ENCODE data around the gene CDC14A. TPM values are rescaled to one million over a fixed set of nuclear protein-coding genes. Genes with fewer than 3 reads are reported as not detected.

The CDC14A gene
- total RNA-seq, 1 donor from 2014 or later, result 2.3 TPM

GRCh38 chr1:100502052-100502792, 149.9 kb downstream of the CDC14A start:
- TF ChIP-seq CTCF (IDR thresholded peaks at IDR 0.05), result no peak
- no peak overlapping the region for H3K27ac Mint-ChIP-seq (ENCODE audit: unreplicated experiment)
- H3K4me1 Mint-ChIP-seq (ENCODE audit: low read depth), result peaks cover 5% of the 10 kb centered on the region
- H3K4me3 Mint-ChIP-seq (ENCODE audit: unreplicated experiment), result no peak overlapping the region
- DNase-seq (ENCODE audit: low spot score), result no peak
- H3K27me3 Mint-ChIP-seq (ENCODE audit: low read depth), result no peaks in the 10 kb centered on the region
- H3K36me3 Mint-ChIP-seq (ENCODE audit: low read depth), result peaks cover 4% of the 10 kb centered on the region
- H3K9me3 Mint-ChIP-seq (ENCODE audit: low read depth), result no peaks in the 10 kb centered on the region

GRCh38 chr1:100506217-100506616, 153.9 kb downstream of the CDC14A start:
- H3K4me3 Mint-ChIP-seq (ENCODE audit: unreplicated experiment), result no peak overlapping the region
- DNase-seq (ENCODE audit: low spot score), result no peak
- H3K9me3 Mint-ChIP-seq (ENCODE audit: low read depth), result no peaks in the 10 kb centered on the region
- H3K27ac Mint-ChIP-seq (ENCODE audit: unreplicated experiment), result no peak overlapping the region
- no peaks in the 10 kb centered on the region for H3K36me3 Mint-ChIP-seq (ENCODE audit: low read depth)
- TF ChIP-seq CTCF (IDR thresholded peaks at IDR 0.05), result no peak
- no peaks in the 10 kb centered on the region for H3K27me3 Mint-ChIP-seq (ENCODE audit: low read depth)
- no peaks in the 10 kb centered on the region for H3K4me1 Mint-ChIP-seq (ENCODE audit: low read depth)

- Mint-ChIP-seq H3K36me3 (ENCODE audit: low read depth) (no peaks in the 10 kb centered on the region), H3K27ac (ENCODE audit: unreplicated experiment) (no peak overlapping the region), H3K4me3 (ENCODE audit: unreplicated experiment) (no peak overlapping the region), H3K9me3 (ENCODE audit: low read depth) (no peaks in the 10 kb centered on the region), H3K27me3 (ENCODE audit: low read depth) (no peaks in the 10 kb centered on the region), H3K4me1 (ENCODE audit: low read depth) (no peaks in the 10 kb centered on the region)
- TF ChIP-seq CTCF (IDR thresholded peaks at IDR 0.05), result no peak
- no peak for DNase-seq (ENCODE audit: low spot score)
Measured at GRCh38 chr1:100510451-100510850, 158.1 kb downstream of the CDC14A start.

- Mint-ChIP-seq H3K4me3 (ENCODE audit: unreplicated experiment) (no peak overlapping the region), H3K36me3 (ENCODE audit: low read depth) (no peaks in the 10 kb centered on the region), H3K4me1 (ENCODE audit: low read depth) (no peaks in the 10 kb centered on the region), H3K27me3 (ENCODE audit: low read depth) (no peaks in the 10 kb centered on the region), H3K27ac (ENCODE audit: unreplicated experiment) (no peak overlapping the region), H3K9me3 (ENCODE audit: low read depth) (no peaks in the 10 kb centered on the region)
- no peak for DNase-seq (ENCODE audit: low spot score)
- TF ChIP-seq CTCF (IDR thresholded peaks at IDR 0.05), result no peak
Measured at GRCh38 chr1:100511058-100511457, 158.8 kb downstream of the CDC14A start.

GRCh38 chr1:100511773-100512172, 159.5 kb downstream of the CDC14A start:
- Mint-ChIP-seq H3K9me3 (ENCODE audit: low read depth) (no peaks in the 10 kb centered on the region), H3K4me3 (ENCODE audit: unreplicated experiment) (no peak overlapping the region), H3K36me3 (ENCODE audit: low read depth) (no peaks in the 10 kb centered on the region), H3K27ac (ENCODE audit: unreplicated experiment) (no peak overlapping the region), H3K27me3 (ENCODE audit: low read depth) (no peaks in the 10 kb centered on the region), H3K4me1 (ENCODE audit: low read depth) (no peaks in the 10 kb centered on the region)
- DNase-seq (ENCODE audit: low spot score), result no peak
- TF ChIP-seq CTCF (IDR thresholded peaks at IDR 0.05), result no peak

Measured in chondrocyte (in vitro differentiated cells).